DMS 273 treated with DMSO at 0.1 percent for 48 hours (cell line): ENCODE data around the gene JTB.
A peak's percentile ranks its signal among the peaks of the same experiment; 100 is the strongest.
"Not testable (repeated sequence)": the region's sequence is repeated elsewhere in the genome, so short reads cannot be mapped to it uniquely, and the experiment has no call there.

ENCODE experiments used
- DNase-seq: peaks from one replicate; lab custom pipeline; 2025; lab: John Stamatoyannopoulos, UW

The JTB gene

GRCh38 chr1:153977250-153978240 lies at the start of gene JTB:
JTB (minus strand) TSS chr1:153977674; CDS start chr1:153977252, 422 bp downstream.
- peak; percentile 76 for DNase-seq

- DNase-seq = no peak
Observed at GRCh38 chr1:154019940-154020339, 42.5 kb upstream of the JTB start.

GRCh38 chr1:154019269-154019668 lies 41.8 kb upstream of the JTB start:
- no peak for DNase-seq

GRCh38 chr1:154014154-154014907 lies 36.9 kb upstream of the JTB start:
- DNase-seq = no peak

DNA sequence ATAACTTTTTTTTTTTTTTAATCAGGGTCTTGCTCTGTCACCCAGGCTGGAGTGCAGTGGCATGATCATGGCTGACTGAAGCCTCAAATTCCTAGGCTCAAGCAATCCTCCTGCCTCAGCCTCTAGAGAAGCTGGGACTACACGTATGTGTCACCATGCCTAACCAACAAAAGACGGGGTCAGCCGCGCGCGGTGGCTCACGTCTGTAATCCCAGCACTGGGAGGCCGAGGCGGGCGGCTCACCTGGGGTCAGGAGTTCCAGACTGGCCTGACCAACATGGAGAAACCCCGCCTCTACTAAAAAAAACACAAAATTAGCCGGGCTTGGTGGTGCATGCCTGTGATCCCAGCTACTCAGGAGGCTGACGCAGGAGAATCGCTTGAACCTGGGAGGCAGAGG lies 35.1 kb upstream of the JTB start:
- DNase-seq = not testable (repeated sequence)

DNA sequence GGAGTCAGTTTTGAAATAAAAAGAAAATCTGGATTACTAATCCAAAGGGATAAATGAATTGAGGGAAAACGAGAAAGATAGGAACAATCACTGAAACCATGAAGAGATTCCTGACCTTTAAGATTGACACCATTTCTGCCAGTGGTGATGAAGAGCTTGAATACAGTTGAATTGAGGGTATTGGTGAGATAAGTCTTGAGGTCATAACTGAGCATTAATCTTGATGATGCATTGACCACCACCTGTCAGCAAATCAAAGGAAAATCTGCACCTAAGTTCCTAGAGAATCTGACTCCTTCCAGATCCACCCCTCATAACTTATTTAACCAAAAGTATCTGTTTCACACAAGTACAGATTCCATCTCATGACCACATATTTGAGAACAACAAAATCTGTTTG lies 34.7 kb upstream of the JTB start:
- no peak for DNase-seq

GRCh38 chr1:154006136-154006535 lies 28.7 kb upstream of the JTB start:
- DNase-seq = no peak

DNA sequence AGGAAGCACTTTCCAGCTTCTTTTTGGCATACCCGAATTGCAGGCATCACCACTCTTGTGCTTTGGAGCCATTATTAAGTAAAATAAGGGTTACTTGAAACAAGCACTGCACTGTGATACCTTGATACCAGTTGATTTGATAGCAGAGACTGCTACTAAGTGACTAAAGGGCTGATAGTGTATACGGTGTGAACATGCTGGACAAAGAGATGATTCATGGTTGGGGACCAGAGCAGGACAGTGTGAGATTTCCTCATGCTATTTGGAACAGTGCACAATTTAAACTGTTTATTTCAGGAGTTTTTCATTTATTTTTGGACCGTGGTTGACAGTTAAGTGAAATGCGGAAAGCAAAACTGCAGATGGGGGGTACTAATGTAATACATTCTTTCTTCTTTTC lies 22.9 kb upstream of the JTB start:
- DNase-seq = no peak

DNA sequence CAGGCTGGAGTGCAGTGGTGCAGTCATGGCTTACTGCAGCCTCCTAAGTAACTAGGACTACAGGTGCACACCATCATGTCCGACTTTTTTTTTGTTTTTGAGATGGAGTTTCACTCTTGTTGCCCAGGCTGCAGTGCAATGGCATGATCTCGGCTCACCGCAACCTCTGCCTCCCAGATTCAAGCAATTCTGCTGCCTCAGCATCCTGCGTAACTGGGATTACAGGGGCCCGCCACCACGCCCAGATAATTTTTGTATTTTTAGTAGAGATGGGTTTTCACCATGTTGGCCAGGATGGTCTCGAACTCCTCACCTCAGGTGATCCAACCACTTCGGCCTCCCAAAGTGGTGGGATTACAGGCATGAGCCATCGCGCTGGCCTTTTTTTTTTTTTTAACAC lies 19.4 kb upstream of the JTB start:
- not testable (repeated sequence) for DNase-seq

- no peak for DNase-seq
Observed at GRCh38 chr1:153995640-153996039, 18.2 kb upstream of the JTB start.

GRCh38 chr1:153995202-153995601 lies 17.7 kb upstream of the JTB start:
- no peak for DNase-seq

DNA sequence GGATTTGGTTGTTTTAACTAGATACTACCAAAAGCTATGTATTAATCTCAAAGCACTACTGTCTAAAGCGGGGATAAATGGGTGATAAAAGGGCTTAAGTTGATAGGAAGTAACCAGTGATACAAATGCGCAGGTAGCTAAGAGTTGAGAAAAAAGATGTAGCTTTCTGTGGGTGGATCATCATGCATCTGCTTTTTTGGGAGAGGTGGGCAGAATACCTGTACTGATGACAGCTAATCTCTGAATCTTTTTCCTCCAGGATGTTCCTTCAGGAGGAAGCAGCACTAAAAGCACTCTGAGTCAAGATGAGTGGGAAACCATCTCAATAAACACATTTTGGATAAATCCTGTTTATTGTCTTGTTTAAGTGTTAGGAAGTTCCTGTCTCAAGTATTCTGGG lies 14.3 kb upstream of the JTB start:
- no peak for DNase-seq

- no peak for DNase-seq
Observed at GRCh38 chr1:153991151-153991630, 13.7 kb upstream of the JTB start.

DNA sequence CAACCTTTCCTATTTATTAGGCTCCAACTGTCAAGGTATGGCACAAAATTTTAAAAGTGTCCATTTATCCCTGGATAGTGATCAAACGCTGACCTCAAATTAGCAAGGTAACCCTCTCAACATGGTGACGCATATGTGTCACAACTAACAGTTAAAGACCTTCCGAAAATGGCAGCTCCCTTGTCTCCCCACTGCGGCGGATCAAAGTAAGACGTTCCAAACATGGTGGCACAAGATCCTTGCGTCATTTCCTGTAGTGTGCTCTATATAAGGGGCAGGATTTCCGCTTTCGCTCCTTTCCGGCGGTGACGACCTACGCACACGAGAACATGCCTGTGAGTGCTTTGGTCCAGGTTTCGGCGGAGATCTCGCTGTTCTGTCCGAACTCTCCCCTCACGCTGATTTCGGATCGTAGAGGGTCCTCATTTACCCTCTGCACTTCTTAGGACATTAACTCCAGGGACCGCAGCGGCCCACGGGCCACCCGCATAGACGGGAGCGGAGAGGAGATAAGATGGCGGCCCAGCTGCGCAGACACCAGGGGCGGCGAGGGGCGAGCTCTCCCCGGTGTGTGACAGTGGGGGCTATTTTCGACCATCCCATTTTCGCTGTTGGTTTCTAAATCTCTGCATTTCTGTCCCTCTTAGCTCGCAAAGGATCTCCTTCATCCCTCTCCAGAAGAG lies 13.1 kb upstream of the JTB start, which contains the start of gene RPS27:
RPS27 (plus strand) TSS at position 295 of the 683 bp plus-strand sequence; CDS start at position 330, 35 bp downstream.
- peak; percentile 95 for DNase-seq

GRCh38 chr1:153987621-153988020 lies 10.1 kb upstream of the JTB start:
- no peak for DNase-seq

GRCh38 chr1:153985941-153986761 lies 8.7 kb upstream of the JTB start, which contains the start of gene RAB13:
RAB13 (minus strand) TSS chr1:153986339; CDS start chr1:153986236, 103 bp downstream.
- peak; percentile 63 for DNase-seq

DNA sequence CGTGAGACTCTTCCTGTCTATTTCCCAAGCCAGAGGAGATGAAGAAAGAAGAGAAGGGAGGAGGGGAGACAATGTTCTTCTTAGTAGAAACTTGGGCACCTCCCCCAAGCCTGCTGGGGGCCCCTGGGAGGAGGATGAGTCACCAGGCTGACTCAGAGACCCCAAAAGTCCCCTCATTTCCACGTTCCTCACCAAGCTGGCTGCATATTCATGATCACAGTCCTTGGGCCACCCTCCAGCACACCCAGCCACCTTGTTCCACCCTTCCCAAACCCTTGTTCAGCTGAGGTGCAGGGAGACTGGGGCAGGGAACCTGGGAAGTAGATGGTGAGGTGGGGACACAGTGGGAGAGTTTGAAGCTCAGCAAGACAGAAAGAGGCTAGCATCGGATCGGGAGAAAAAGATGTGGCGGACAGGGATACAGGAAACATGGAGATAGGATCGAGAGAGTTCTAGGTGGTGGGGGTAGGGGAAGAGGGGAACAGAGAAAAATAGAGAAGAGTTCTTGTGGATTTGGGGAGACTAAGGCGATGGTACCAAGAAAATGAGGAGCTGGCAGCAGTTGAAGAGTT lies 8.0 kb upstream of the JTB start:
- DNase-seq = no peak

DNA sequence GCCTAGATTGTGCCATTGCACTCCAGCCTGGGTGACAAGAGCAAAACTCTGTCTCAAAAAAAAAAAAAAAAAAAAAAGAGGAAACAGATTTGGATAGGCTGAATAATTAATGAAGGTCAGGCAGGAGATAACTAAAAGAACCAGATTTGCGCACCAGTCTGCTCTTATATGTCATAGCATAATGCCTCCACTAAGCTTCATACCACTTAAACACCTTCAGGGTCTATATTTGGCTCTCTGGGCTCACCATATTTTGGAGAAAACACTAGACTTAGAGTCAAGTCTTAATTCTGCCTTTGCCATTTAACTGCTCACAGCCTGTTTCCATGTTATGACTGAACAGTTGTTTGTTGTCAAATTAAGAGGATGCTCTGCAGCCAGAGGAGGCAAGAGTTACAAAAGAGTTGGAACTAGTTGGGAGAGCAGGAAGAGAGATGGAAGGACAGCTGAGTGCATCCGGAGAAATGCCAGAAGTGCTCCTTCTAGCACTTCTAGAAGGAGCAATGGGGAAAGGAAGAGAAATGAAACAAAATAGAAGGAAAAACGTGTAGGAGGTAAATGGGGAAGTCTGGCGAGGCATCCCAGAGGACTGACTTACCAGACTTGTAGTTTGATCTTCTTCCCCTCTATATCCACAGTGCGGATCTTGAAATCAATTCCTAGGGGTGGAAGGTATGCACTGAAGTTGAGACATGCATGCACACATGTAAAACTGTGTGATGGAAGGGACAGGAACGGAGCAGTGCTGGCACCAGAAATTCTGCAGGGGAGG lies 6.8 kb upstream of the JTB start:
- no peak for DNase-seq

- not testable (repeated sequence) for DNase-seq
Observed at GRCh38 chr1:153981735-153982134, 4.3 kb upstream of the JTB start.

GRCh38 chr1:153979091-153979490 lies 1.6 kb upstream of the JTB start:
- not testable (repeated sequence) for DNase-seq
